Measurements from ENCODE around the gene CAVIN3. TPM values are rescaled to one million over a fixed set of nuclear protein-coding genes. Genes with fewer than 3 reads are reported as not detected.

The CAVIN3 gene
- total RNA-seq, 2 experiments from 2014 or later: 24.8 to 25.5 TPM

DNA sequence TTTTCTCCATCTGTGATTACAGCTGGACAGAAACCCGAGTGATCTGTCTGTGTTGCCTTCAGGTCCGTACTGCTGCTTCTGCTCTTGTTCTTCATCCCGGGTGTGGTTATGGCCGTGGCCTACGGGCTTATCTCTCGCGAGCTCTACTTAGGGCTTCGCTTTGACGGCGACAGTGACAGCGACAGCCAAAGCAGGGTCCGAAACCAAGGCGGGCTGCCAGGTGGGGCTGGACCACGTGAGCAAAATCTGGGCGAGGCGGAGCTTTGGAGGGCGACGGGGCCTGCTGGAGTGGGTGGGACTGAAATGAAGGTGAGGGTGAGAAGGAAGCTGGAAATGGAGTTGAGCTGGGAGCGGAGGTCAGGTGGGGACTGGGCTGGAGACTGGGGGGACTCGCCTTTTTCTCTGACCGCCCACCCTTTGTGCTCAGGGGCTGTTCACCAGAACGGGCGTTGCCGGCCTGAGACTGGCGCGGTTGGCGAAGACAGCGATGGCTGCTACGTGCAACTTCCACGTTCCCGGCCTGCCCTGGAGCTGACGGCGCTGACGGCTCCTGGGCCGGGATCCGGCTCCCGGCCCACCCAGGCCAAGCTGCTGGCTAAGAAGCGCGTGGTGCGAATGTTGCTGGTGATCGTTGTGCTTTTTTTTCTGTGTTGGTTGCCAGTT, 49.6 kb downstream of the CAVIN3 start:
- intact Hi-C loops (cut with DNase I, micrococcal nuclease): no loop called here
- peaks cover 45% of the 10 kb centered on the region for H3K27me3 Mint-ChIP-seq
- H3K27ac Mint-ChIP-seq: no peak overlapping the region
- no peak overlapping the region for H3K4me3 Mint-ChIP-seq
- no peak for DNase-seq
- no peak for ATAC-seq
- no peaks in the 10 kb centered on the region for H3K4me1 Mint-ChIP-seq
- CTCF ChIA-PET: interaction anchor here (0.6 to 1.1 kb wide), 7 partner anchors 10 to 247 kb away, joined by 3 to 4 read pairs (median 3); no protein-coding TSS in a partner anchor
- H3K9me3 Mint-ChIP-seq (ENCODE audit: low read depth): no peaks in the 10 kb centered on the region
- POLR2A ChIA-PET: no interaction called here
- H3K36me3 Mint-ChIP-seq (ENCODE audit: low read depth): no peaks in the 10 kb centered on the region

DNA sequence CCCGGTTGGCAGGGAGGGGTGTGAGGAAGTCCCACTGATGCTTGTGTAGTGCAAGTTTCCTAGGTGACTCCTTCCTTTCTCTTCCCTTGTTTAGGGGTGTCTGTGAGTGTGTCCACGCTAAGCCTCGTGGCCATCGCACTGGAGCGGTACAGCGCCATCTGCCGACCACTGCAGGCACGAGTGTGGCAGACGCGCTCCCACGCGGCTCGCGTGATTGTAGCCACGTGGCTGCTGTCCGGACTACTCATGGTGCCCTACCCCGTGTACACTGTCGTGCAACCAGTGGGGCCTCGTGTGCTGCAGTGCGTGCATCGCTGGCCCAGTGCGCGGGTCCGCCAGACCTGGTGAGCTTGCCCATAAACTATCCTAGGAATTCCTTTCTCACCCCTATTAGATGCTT, 50.3 kb downstream of the CAVIN3 start:
- POLR2A ChIA-PET: no interaction called here
- Mint-ChIP-seq H3K27ac (no peak overlapping the region), H3K4me1 (no peaks in the 10 kb centered on the region), H3K36me3 (ENCODE audit: low read depth) (no peaks in the 10 kb centered on the region), H3K4me3 (no peak overlapping the region), H3K27me3 (peaks cover 40% of the 10 kb centered on the region), H3K9me3 (ENCODE audit: low read depth) (no peaks in the 10 kb centered on the region)
- no peak for ATAC-seq
- DNase-seq: peak; percentile 54
- CTCF ChIA-PET: interaction anchor here (0.6 to 1.1 kb wide), 4 partner anchors 10 to 740 kb away, joined by 3 to 4 read pairs (median 3); no protein-coding TSS in a partner anchor
- intact Hi-C loops (cut with DNase I, micrococcal nuclease): no loop called here

Other genes with a start within 250 kb of the CAVIN3 start
- not detected for gene OR56B4, start 212.8 kb downstream of the CAVIN3 start, total RNA-seq
- gene OR52B2, start 150.2 kb downstream of the CAVIN3 start, total RNA-seq: not detected
- gene OR52W1, start 121.3 kb downstream of the CAVIN3 start, total RNA-seq: not detected
- gene C11orf42, start 114.9 kb downstream of the CAVIN3 start, total RNA-seq: not detected
- 10 to 100 TPM; 17.0 to 17.1 TPM for gene FHIP1B, start 85.9 kb downstream of the CAVIN3 start, total RNA-seq
- gene CNGA4, start 81.4 kb downstream of the CAVIN3 start, total RNA-seq: under 1 TPM; 0.21 to 0.25 TPM
- not detected for gene CCKBR, start 60.7 kb downstream of the CAVIN3 start, total RNA-seq
- gene SMPD1, start 70.0 kb upstream of the CAVIN3 start, total RNA-seq: 10 to 100 TPM; 13.1 to 14.1 TPM
- gene APBB1, start 98.6 kb upstream of the CAVIN3 start, total RNA-seq: 10 to 100 TPM; 43.2 to 49.8 TPM
- under 1 TPM; 0.16 to 0.33 TPM for gene HPX, start 120.5 kb upstream of the CAVIN3 start, total RNA-seq
- gene TRIM3, start 153.4 kb upstream of the CAVIN3 start, total RNA-seq: 1 to 10 TPM; 3.8 to 4.2 TPM
- 10 to 100 TPM; 36.7 to 40.3 TPM for gene ARFIP2, start 160.8 kb upstream of the CAVIN3 start, total RNA-seq
- gene TIMM10B, start 161.0 kb upstream of the CAVIN3 start, total RNA-seq: 10 to 100 TPM; 27.1 to 39.2 TPM
- 10 to 100 TPM; 20.9 to 21.0 TPM for gene DNHD1, start 176.8 kb upstream of the CAVIN3 start, total RNA-seq

Measured in activated CD4-positive, alpha-beta T cell treated with anti-CD3 and anti-CD28 coated beads for 36 hours (primary cell).